Dedifferentiated amniotic fluid mesenchymal stem cell (primary cell): Measurements from ENCODE around the gene LDHD.
"Not testable (repeated sequence)": the region's sequence is repeated elsewhere in the genome, so short reads cannot be mapped to it uniquely, and the experiment has no call there.

ENCODE experiments used
- DNase-seq: peaks from one replicate; pipeline ENCODE4 v3.0.0-alpha.2; 2016; ENCODE audit errors: extremely low spot score

The LDHD gene

GRCh38 chr16:75099738-75100602 is 16.6 kb downstream of the LDHD start:
- DNase-seq: no peak

DNA sequence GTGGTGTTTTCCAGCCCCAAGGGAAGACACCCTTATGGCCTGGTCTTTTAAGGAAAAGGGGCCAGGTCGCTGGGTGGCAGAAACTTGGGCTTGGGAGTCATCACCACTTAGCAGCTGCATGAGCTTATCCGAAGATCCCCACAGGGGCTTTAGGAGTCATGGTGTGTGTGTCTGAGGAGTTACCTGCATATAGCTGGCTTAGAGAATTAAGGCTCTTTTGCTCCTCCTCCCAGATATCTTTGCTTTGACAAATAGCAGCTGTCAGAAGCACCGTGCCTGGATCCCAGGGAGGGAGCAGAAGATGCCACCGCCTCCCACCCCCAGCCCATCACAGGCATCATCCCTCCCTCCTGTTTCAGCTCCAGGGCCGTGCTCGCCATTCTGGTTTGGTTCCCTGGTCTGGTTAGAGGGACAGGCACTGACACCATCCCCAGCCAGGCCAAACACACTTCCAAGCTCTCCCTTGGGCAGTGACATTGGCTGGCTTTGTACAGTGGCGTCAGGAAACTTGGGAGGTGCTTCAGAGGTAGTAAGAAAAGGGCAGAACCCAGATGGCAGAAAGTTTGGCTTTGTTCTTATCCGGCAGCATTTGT is 17.4 kb downstream of the LDHD start:
- DNase-seq: no peak

GRCh38 chr16:75097941-75098901 is 18.4 kb downstream of the LDHD start:
- no peak for DNase-seq

DNA sequence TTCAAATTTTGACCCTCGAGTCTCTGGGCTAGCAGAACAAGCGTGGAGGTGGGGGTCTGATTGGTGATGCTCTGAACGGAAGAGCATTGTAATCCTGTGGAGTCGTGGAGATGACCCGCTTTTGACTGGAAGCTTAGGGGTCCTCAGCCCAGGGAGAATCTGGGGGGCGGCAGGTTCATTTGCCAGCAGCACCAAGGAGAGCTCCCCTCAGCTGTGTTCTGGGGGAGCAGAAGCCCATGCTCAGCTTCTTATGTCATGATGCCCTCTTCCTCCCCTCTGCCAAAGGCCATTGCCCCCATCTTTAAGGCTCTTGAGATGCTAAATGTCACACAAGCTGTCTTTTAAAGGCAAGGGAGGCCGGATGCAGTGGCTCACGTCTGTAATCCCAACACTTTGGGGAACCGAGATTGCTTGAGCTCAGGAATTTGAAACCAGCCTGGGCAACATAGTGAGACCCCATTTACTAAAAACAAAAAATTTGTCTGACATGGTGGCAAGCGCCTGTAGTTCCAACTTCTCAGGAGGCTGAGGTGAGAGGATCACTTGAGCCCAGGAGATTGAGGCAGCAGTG is 19.3 kb downstream of the LDHD start:
- no peak for DNase-seq

DNA sequence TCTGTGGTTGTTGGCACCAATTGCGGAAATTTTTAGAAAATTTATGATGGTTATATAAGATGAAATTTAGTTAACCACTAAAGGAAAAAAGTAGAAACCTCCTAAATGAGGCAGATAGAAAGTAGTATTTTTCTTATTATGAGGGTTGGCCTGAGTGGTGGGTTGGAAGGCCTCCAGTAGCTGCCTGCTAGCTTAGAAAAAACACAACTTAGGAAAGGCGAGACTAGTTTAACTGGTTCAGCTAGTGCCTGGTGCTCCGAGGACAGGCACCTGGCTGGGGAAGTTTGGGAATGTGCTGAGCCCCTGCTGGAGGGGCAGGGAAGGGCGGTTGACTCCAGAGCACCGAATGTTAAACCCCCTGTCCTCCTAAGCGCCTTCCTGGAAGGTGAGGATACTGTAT is 19.9 kb downstream of the LDHD start:
- DNase-seq: no peak

GRCh38 chr16:75095204-75095621 is 21.4 kb downstream of the LDHD start:
- DNase-seq: no peak

DNA sequence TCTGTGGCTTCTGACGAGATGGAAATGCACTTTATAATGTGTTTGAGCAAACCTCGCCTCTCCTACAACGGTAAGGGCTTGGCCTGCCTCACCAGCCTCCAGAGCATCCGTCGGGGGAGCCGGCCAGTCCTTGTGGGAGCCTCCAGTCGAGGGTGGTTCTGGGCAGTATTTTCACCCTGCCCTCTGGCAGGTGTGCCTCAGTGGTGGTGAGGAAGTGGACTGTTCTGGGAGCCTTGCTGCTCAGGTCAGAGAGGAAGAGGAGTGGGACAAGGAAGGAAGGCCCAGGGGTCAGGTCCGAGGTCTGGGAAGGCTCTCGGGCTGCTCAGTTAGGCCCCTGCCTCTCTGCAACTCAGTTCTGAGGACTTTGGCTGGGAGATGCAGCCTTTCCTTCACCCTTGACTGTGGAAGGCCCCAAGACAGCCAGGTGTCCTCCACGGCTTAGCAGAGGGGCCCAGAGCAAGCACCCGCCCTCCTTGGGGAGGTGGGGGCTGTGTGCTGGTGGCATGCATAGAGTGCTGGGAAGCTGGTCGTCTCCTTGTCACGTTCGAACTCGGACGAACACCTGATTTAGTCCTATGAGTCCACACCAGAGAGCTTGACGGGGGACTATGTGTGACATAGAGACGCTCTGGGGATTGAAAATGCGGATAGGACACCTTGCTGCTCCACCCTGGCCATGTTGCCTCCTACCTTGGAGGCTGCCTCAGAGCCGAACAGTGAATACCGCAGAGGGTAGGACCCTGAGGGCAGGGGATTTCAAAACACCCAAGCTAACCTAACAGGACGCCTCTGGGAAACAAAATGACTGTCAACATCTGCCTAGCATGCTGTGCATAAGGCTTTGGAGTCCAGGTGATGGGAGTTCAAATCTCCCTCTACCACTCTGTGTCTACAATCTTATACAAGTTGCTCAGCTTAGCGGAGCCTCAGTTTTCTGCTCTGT is 22.7 kb downstream of the LDHD start:
- no peak for DNase-seq

GRCh38 chr16:75092777-75093176 is 23.8 kb downstream of the LDHD start:
- DNase-seq: no peak

DNA sequence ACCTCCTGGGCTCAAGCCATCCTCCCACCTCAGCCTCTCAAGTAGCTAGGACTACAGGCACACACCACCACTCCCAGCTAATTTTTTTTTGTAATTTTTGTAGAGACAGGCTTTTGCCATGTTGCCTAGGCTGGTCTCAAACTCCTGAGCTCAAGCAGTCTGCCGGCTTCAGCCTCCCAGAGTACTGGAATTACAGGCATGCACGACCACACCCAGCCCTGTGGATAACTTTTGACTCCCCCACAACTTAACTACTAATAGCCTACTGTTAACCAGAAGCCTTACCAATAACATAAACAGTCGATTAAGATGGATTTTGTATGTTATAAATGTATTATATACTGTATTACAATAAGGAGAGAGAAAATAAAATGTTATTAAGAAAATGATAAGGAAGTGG is 25.0 kb downstream of the LDHD start:
- DNase-seq: not testable (repeated sequence)

DNA sequence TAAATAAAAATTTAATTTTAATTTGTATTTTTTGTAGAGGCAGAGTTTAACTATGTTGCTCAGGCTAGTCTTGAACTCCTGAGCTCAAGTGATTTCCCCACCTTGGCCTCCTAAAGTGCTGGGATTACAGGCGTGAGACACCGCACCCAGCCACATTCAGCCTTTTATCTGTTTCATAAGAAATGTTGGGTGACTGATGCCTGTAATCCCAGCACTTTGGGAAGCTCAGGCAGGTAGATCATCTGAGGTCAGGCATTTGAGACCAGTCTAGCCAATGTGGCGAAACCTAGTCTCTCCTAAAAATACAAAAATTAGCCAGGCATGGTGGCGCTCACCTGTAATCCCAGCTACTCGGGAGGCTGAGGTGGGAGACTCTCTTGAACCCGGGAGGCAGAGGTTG is 25.7 kb downstream of the LDHD start:
- DNase-seq: not testable (repeated sequence)

DNA sequence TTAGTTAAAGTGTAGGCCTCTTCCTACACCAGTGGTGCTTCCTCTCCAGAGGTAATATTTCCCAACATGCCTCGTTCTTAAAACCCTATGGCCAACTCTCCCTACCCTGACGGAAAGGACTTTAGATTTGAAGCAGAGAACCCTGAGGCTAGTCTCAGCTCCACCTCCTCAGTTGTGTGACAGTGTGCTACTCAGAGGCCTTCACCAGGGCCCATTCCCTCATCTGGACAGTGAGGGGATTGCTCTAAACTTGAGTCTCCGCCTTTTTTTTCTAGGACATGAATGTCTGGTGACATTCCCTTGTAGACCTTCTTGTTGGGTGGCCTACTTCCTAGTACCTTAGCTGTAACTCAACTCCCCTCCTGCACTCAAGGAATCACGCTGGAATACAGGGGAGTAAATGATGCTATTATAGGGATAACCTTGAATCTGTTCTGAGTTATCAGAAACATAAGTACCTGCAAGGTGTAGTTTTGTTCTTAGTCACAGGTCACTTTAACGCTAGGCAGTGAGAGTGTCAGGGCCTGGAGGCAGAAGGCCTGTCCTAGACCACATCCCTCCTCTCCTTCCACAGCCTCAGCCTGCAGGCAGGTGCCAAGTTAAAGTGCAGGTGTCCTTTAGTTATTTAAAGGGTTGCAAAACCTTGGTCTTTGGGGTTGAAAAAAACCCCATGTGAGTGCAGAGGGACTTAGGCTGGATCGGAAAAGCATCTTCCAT is 26.9 kb downstream of the LDHD start:
- no peak for DNase-seq

GRCh38 chr16:75088934-75089333 is 27.6 kb downstream of the LDHD start:
- DNase-seq: no peak

GRCh38 chr16:75088216-75088615 is 28.4 kb downstream of the LDHD start:
- DNase-seq: no peak

GRCh38 chr16:75087375-75087979 is 29.1 kb downstream of the LDHD start:
- peak; percentile 20 for DNase-seq

GRCh38 chr16:75086688-75087374 is 29.7 kb downstream of the LDHD start:
- DNase-seq: no peak

DNA sequence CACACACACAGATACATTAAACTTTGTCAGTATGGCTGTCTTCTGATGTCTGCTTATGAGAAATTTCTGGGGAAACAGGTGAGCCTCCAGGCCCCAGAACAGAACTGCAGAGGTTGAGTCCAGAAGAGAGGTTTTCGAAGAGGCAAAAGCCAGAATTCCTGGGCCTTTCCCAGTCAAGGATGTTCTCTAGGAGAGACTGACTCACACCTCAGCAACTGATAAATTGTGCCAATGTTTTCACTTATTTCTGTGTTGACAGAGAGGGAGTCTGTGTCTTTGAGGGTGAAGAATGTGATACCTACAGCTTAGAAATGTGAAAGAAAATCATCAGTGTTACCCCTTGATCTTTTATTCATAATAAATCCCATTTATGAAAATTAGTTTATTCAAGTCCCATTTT is 30.3 kb downstream of the LDHD start:
- DNase-seq: no peak

DNA sequence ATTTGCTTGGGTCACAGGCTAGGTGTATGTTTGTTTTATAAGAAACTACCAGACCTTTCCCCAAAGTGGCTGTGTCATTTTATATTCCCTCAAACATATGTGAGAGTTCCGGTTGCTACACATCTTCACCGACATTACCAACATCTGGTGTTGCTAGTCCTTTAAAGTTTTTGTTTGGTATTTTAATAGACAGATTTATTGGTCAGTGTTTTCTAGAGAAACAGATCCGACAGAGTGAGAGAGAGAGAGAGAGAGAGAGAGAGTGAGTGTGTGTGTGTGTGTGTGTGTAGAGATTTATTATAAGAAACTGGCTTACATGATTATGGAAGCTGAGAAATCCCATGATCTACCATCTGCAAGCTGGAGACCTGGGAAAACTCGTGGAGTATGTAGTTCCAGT is 31.0 kb downstream of the LDHD start:
- no peak for DNase-seq

GRCh38 chr16:75083813-75084212 is 32.8 kb downstream of the LDHD start:
- DNase-seq: no peak
